OCI-M1 (cell line): Measurements from ENCODE around the gene ADGRG4.

Source experiments
- DNase-seq: peaks from one replicate; lab custom pipeline; 2025; lab: John Stamatoyannopoulos, UW

Gene ADGRG4

GRCh38 chrX:136456133-136456532 lies 155.4 kb downstream of the ADGRG4 start:
- no peak for DNase-seq

GRCh38 chrX:136457303-136457917 lies 156.6 kb downstream of the ADGRG4 start:
- no peak for DNase-seq

GRCh38 chrX:136464589-136464988 lies 163.8 kb downstream of the ADGRG4 start:
- DNase-seq, result no peak
